ENCODE measurements around the gene TDRD1. TPM values are rescaled to one million over a fixed set of nuclear protein-coding genes. Genes with fewer than 3 reads are reported as not detected.
A peak's percentile ranks its signal among the peaks of the same experiment; 100 is the strongest.

TDRD1 gene
- total and polyA plus RNA-seq, 8 donors: 0.08 to 1.8 (median 0.65) TPM

GRCh38 chr10:114261076-114261475, 81.9 kb downstream of the TDRD1 start:
- no peak overlapping the region for H3K27ac ChIP-seq

GRCh38 chr10:114262496-114262895, 83.3 kb downstream of the TDRD1 start:
- Histone ChIP-seq H3K4me1 (peaks cover 4 to 32% (median 21%) of the 10 kb centered on the region in 3 donors), H3K27me3 (no peaks in the 10 kb centered on the region), H3K4me3 (no peak overlapping the region), H3K27ac (no peak overlapping the region), H3K36me3 (no peaks in the 10 kb centered on the region), H3K9me3 (no peaks in the 10 kb centered on the region)
- ATAC-seq: no peak
- no peak for FAIRE-seq
- 87 to 93% methylated on average over 4 of the region's 4 CpGs for WGBS, 2 donors
- intact Hi-C loops (cut with DNase I): no loop called here
- no peak for TF ChIP-seq CTCF (IDR thresholded peaks at IDR 0.05)
- DNase-seq: no peak

More at GRCh38 chr10:114261076-114261475, 81.9 kb downstream of the TDRD1 start:
- Histone ChIP-seq H3K36me3 (no peaks in the 10 kb centered on the region), H3K4me1 (peaks cover under 1 to 21% (median 13%) of the 10 kb centered on the region in 3 donors), H3K9me3 (no peaks in the 10 kb centered on the region), H3K27me3 (no peaks in the 10 kb centered on the region), H3K4me3 (no peak overlapping the region)
- 71 to 78% methylated on average over 2 of the region's 2 CpGs for WGBS, 2 donors
- ATAC-seq: peak in 1 of 4 donors; percentile 43
- no peak for TF ChIP-seq CTCF (IDR thresholded peaks at IDR 0.05)
- no peak for DNase-seq
- FAIRE-seq: no peak
- intact Hi-C loops (cut with DNase I): no loop called here

- intact Hi-C loops (cut with DNase I): no loop called here
- no peak for DNase-seq
- Histone ChIP-seq H3K36me3 (no peaks in the 10 kb centered on the region), H3K4me1 (peaks cover 4 to 24% (median 15%) of the 10 kb centered on the region in 3 donors), H3K27me3 (no peaks in the 10 kb centered on the region), H3K27ac (peak overlapping the region in 1 of 4 donors; percentile 12), H3K4me3 (no peak overlapping the region), H3K9me3 (no peaks in the 10 kb centered on the region)
- 87 to 90% methylated on average over 6 of the region's 6 CpGs for WGBS, 2 donors
- peak in 2 of 4 donors; percentile 9 to 10 for ATAC-seq
- no peak for FAIRE-seq
- TF ChIP-seq CTCF (IDR thresholded peaks at IDR 0.05): no peak
These were observed 86.4 kb downstream of the TDRD1 start for GRCh38 chr10:114265392-114266053.

- H3K9me3 ChIP-seq: no peaks in the 10 kb centered on the region
- ATAC-seq (peak; percentile 95 to 97 (median 96)), FAIRE-seq (no peak), DNase-seq (peak in 4 of 6 donors; percentile 73 to 80 (median 78))
- no peak for TF ChIP-seq CTCF (IDR thresholded peaks at IDR 0.05)
- no peaks in the 10 kb centered on the region for H3K27me3 ChIP-seq
- H3K4me3 ChIP-seq: no peak overlapping the region
- peaks cover 4 to 24% (median 20%) of the 10 kb centered on the region in 3 donors for H3K4me1 ChIP-seq
- 7 to 9% methylated on average over 5 of the region's 5 CpGs for WGBS, 2 donors
- H3K27ac ChIP-seq: peak overlapping the region in 3 of 4 donors; percentile 22 to 64 (median 34)
- H3K36me3 ChIP-seq: no peaks in the 10 kb centered on the region
- intact Hi-C loops (cut with DNase I): no loop called here
These were observed 87.4 kb downstream of the TDRD1 start for GRCh38 chr10:114266521-114266920.

Measured in pancreas (tissue), 10 donors.